ENCODE results near the gene DNAAF3.

- TF ChIP-seq CTCF (IDR thresholded peaks at IDR 0.05) (no peak), POLR2A (IDR thresholded peaks at IDR 0.05; ENCODE audit: low read depth) (no peak), POLR2AphosphoS5 (IDR thresholded peaks at IDR 0.05) (no peak), EP300 (IDR thresholded peaks at IDR 0.05) (no peak)
These were observed 29.9 kb downstream of the DNAAF3 start for GRCh38 chr19:55136399-55137102.

All from esophagus muscularis mucosa (tissue), 4 donors.